CD4-positive, alpha-beta T cell treated with Interleukin-4 for 1 hour (primary cell): ENCODE results near the gene FTO.

Source experiments
- DNase-seq, 2 donors: peaks; one replicate each; pipeline ENCODE4 v3.0.0-alpha.2; 2020 to 2022

Gene FTO

GRCh38 chr16:54062361-54063278, 358.7 kb downstream of the FTO start:
- DNase-seq = no peak

- no peak for DNase-seq
Observed at GRCh38 chr16:54063279-54063773, 359.4 kb downstream of the FTO start.

GRCh38 chr16:54066451-54067105, 362.6 kb downstream of the FTO start:
- no peak for DNase-seq

DNA sequence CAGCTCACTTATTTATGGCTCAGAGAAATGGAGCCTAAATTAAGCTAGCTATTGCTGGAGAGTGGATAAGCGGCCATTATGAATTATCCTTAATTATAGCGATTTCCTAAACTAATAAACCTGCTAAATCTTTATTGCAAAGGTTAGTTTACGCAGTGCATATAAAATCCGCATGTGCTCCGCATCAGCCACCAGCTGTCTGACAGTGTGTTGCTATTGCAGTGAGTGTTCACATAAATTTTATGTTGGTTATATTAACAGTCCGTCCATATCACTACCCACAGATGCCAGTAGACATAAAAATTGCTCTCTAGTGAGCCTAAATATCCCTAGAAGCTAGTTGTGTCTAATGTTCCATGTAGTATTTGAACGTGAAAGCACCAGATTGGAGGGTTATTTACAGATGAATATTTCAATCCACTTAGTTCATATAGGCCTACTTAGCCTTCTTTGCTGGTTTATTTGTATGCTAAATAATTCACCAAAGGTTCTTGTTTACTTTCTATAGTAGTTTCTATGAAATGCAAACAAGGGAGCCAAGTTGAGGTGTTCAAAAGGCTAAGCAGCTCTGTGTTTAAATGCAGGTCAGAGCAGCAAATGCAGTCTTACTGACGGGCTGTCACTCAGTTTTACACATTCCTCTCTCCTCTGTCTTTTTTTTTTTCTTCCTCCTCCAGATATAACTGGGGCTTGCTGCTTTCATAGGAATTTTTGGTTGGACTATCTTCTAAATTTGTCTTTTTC, 363.5 kb downstream of the FTO start:
- DNase-seq = no peak

DNA sequence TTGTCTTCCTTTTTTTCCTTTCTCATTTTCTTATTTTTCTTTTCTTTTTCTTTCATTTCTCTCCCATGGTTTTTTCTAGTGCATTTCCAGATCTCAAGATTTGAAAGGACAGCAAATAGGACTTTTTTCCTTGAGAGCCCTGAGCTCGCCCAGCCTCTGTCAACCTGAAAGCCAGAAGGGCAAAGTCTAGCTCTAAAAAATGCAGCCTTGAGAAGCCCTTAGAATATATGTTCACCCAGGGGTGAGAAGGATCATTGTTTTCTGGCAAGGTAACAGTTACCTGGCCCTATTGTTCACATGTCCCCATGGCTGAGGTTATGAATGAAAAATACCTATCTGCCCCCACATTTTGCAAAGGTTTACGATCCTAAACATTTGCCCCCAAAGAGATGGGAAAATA, 364.3 kb downstream of the FTO start:
- no peak for DNase-seq

GRCh38 chr16:54069601-54070239, 365.8 kb downstream of the FTO start:
- DNase-seq = no peak

DNA sequence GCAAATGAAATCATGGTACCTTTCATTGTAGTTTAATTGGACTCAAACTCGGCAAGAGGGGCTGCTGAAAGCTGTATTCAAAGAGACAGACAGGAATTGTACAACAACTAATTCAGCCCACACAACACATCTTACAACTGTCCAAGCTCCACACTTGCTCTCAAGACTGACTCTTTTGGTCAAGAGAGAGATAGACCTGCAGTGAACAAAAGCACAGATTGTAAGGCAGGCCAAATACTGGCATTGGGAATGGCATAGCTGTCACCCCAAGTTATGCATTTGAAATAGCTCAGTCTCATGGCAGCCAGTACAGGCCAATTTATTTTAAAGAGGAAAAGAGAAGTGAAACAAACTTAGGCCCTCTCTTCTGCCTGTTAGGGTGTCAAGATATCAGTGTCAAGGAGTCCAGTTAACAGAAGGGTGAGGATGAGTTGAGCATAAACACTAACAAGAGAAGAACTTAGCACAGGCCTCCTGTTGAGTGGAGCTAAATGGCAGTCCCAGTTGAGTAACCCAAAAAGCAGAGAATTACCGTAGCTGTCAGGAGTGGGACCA, 366.9 kb downstream of the FTO start:
- no peak for DNase-seq

GRCh38 chr16:54071514-54071913, 367.6 kb downstream of the FTO start:
- no peak for DNase-seq

- DNase-seq = no peak
Observed at GRCh38 chr16:54072237-54072636, 368.3 kb downstream of the FTO start.

- no peak for DNase-seq
Observed at GRCh38 chr16:54073356-54073755, 369.4 kb downstream of the FTO start.

- no peak for DNase-seq
Observed at GRCh38 chr16:54075446-54075845, 371.5 kb downstream of the FTO start.

DNA sequence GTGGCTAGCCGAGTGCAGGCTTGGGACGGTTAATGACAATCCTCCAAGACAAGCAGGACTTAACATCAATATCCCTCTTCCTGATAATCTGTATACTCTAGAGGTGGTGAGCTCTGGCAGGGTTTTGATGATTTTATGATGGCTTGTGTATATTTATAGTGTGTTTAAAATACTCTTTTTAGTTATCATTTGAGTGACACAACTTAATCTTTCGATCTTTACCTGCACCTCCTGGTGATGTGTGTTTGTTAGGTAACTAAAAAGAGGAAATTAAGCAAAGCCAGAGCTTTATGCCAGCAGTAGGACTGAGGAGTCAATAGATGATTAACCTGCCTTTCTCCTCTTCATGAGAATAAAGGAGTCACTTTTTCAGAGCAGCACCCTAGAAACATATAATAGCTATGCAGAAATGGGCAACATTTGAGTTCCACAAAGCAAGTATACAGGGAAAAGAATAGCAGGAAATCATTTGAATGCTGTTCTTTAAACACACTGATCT, 372.1 kb downstream of the FTO start:
- no peak for DNase-seq

DNA sequence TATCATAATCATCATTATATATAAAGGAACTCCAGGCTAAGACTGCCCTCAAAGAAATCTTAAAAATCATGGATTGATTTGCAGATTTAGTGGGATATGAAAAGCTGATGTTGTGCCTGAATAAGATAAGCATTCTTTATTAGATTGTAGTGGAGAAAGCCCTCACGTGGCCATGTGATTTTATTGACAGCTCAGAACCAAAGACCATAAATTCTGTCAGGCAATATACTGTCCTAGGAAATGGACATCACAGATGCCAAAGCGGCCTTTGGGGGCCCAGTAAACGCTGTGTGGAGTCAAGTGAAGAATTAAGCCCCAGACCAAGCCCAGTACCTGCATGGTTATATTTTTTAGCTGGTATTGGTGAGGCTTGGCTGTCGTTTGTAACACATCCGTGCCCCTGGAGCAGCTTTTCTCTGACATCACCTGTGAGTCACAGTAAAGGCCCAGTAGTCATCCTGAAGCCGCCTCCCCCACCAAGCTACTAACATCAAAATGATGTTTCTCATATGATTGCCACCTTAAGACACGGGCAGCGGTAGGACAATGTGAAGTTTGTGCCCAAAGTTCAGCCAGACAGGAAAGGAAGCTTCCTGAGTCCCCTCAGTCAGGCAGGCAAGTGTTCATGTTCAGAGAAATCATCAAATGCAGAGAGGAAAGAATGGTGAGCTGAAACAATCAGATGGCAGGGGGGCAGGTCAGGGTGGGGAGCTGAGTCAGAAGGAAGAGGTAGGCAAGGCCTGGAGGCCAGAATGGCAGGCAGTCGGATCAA, 373.3 kb downstream of the FTO start:
- no peak for DNase-seq

DNA sequence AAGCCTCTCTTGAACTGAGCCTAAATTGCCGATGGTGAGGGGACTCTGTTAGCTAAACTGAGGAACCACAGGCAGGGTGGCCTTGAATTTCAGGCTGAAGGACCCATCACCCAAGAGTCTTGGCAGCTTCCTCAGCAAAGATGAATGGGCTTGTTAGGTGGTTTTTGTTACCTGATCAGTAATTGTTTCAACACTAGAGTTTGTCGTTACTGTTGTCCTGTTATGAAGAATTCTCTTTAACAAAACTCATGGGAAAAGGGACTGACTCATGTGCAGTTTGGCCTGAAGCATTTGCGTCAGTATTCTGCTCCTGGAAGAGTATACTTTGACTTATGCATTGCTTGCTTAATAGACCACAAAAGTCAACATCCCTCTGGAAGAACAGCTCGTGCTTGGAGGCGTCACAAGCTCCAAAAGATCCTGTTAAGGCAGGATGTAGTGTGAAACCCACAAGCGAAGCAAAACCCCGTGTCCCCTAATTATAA, 376.6 kb downstream of the FTO start:
- no peak for DNase-seq

GRCh38 chr16:54086791-54087190, 382.8 kb downstream of the FTO start:
- no peak for DNase-seq

- DNase-seq = no peak
Observed at GRCh38 chr16:54090602-54091001, 386.6 kb downstream of the FTO start.

- no peak for DNase-seq
Observed at GRCh38 chr16:54093281-54093680, 389.3 kb downstream of the FTO start.

- no peak for DNase-seq
Observed at GRCh38 chr16:54094641-54095040, 390.7 kb downstream of the FTO start.

DNA sequence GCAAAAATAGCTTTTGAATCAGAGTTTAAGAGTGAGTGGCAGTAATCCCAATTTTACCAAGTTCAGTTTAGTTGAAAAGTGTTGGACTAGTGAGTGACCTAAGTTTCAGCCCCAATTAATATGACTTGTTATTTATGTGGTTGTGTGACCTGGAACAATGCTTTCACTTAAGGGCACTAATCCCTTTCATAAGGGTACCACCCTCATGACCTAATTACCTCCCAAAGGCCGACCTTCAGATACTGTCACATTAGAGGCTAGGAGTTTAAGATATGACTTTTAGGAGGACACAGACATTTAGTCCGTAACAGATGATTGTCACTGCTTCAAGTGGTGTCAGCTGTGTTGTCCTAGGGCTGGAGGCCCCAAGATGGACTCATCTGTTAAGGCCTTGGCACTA, 392.7 kb downstream of the FTO start:
- no peak for DNase-seq

DNA sequence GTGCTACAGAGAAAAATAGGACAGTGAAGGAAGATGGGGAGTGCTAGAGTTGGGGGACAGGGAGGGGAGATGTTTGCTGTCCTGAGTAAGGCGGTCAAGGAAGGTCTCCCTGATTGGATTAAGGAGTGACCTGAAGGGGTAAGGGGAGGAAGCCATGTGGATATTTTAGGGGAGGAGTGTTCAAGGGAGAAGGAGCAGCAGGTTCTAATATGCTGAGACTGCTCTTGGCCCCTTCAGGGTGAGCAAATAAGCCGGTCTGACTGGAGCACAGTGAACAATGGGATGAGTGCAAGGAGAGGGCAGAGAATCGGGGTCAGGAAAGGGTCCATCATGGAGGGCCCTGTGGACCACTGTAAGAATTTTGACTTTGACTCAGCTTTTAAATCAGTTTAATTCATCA, 393.8 kb downstream of the FTO start:
- DNase-seq = no peak

DNA sequence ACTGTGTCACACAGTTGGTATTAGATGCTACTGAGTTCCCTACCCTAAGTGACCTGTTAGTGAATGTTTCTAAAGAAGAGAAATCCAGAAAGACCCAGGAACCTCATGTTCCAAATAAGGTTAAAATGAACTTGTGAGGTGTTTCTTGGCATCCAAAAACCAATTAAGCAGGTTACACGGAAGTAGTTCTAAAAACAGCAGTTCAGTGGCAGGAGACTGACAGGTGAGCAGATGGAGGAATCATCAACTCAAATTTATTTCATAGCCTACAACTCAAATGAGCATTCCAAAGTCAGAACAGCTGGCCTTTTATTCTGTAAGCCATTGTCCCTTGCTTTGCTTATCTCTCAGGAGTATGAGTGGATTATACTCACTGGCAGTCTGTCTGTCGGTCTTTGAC, 394.3 kb downstream of the FTO start:
- DNase-seq = no peak
